Chondrocyte (in vitro differentiated cells): Measurements from ENCODE around the gene GPRC5C. TPM values are rescaled to one million over a fixed set of nuclear protein-coding genes. Genes with fewer than 3 reads are reported as not detected.

ENCODE experiments used
- DNase-seq: peaks from one replicate; pipeline ENCODE4 v3.0.0; 2021; ENCODE audit warnings: mixed read lengths, low spot score
- H3K27ac Mint-ChIP-seq: one replicate; pipeline ENCODE4 v1.8.0; 2021; ENCODE audit warnings: mild to moderate bottlenecking, moderate library complexity, mixed read lengths; ENCODE audit not compliant: unreplicated experiment
- H3K27me3 Mint-ChIP-seq: 2 replicates; pipeline ENCODE4 v1.8.0; 2021; ENCODE audit warnings: low read depth, mixed read lengths
- H3K36me3 Mint-ChIP-seq: 2 replicates; pipeline ENCODE4 v1.8.0; 2021; ENCODE audit warnings: low read depth, mixed read lengths
- H3K4me1 Mint-ChIP-seq: 2 replicates; pipeline ENCODE4 v1.8.0; 2021; ENCODE audit warnings: low read depth, mild to moderate bottlenecking, mixed read lengths
- H3K4me3 Mint-ChIP-seq: one replicate; pipeline ENCODE4 v1.8.0; 2021; ENCODE audit warnings: mild to moderate bottlenecking, moderate library complexity, mixed read lengths; ENCODE audit not compliant: unreplicated experiment
- H3K9me3 Mint-ChIP-seq: 2 replicates; pipeline ENCODE4 v1.8.0; 2021; ENCODE audit warnings: low read depth, mixed read lengths
- CTCF ChIP-seq: fragments of 200-600 bp; sonication (generic); IDR thresholded peaks from 2 replicates; pipeline ENCODE4 v1.5.0; 2021; ENCODE audit warnings: antibody characterized with exemption, mild to moderate bottlenecking, moderate library complexity
- total RNA-seq: library from RNA; stranded (reverse); gene quantifications from 3 replicates; pipeline ENCODE4 v1.2.1, GENCODE V29; 2021

Gene GPRC5C
- total RNA-seq, 1 donor from 2014 or later = 47.8 TPM

DNA sequence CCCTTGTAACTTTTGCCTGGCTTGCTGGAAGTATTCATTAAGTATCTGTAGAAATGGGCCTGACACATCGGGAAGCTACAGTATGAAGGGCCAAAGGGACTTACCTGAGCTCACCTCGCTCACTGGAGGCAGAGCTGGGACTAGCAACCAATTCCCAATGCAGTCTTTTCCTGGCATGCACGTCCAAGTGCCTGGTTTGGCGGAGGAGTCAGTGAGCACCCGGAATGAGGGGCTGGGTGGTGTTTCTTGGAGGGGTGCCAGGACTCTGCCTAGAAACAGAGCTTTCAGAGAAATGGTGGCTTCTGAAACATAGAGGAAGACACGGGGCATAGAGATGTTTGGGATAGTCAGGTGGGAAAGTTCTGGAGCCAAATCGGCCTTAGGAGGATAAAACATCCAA lies 18.4 kb upstream of the GPRC5C start:
- H3K9me3 Mint-ChIP-seq = peaks cover 5% of the 10 kb centered on the region
- no peak for DNase-seq
- H3K36me3 Mint-ChIP-seq = peaks cover 3% of the 10 kb centered on the region
- H3K27ac Mint-ChIP-seq = no peak overlapping the region
- no peaks in the 10 kb centered on the region for H3K27me3 Mint-ChIP-seq
- peaks cover 6% of the 10 kb centered on the region for H3K4me1 Mint-ChIP-seq
- TF ChIP-seq CTCF = no peak
- no peak overlapping the region for H3K4me3 Mint-ChIP-seq

DNA sequence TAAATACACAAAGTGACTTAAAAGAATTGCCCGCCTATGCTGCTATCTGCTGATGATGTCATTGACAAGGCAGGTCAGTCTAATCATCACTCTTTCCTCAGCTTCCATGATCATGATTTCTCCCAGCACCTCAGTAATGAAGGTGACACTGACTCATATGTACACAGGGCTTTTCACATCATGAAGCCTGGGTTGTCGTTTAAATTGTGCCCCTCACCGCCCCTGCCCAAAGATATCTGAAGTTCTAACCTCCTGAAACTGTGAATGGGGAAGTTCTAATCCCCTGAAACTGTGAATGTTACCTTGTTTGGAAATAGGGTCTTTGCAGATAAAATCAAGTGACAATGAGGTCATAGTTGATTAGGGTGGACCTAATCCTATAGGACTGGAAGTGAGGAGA lies 17.4 kb upstream of the GPRC5C start:
- Mint-ChIP-seq H3K27me3 (no peaks in the 10 kb centered on the region), H3K9me3 (peaks cover 5% of the 10 kb centered on the region), H3K36me3 (peaks cover 3% of the 10 kb centered on the region), H3K4me1 (peaks cover 6% of the 10 kb centered on the region), H3K4me3 (no peak overlapping the region), H3K27ac (no peak overlapping the region)
- no peak for DNase-seq
- TF ChIP-seq CTCF = no peak

DNA sequence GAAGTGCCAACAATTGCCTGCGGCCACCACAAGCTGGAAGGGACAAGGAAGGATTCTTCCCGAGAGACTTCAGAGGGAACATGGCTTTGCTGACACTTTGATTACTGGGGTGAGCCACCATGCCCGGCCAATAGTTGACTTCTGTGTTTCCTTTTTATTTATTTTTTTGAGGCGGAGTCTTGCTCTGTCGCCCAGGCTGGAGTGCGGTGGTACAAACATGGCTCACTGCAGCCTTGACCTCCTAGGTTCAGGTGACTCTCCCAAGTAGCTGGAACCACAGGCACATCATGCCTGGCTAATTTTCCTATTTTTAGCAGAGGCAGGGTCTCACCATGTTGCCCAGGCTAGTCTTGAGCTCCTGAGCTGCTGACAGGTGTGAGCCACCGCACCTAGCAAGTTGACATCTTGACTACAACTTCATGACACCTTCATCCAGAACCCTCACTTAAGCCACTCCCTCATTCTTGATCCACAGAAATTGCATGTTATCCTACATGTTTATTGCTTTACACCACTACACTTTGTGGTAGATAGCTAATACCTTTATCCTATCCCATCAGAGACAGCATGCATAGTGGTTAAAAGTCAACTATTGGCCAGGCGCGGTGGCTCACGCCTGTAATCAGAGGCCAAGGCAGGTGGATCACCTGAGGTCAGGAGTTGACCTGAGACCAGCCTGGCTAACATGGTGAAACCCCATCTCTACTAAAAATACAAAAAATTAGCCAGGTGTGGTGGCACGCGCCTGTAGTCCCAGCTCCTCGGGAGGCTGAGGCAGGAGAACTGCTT lies 16.1 kb upstream of the GPRC5C start:
- H3K4me3 Mint-ChIP-seq = no peak overlapping the region
- H3K36me3 Mint-ChIP-seq = peaks cover under 1% of the 10 kb centered on the region
- no peak overlapping the region for H3K27ac Mint-ChIP-seq
- peaks cover under 1% of the 10 kb centered on the region for H3K9me3 Mint-ChIP-seq
- peaks cover 10% of the 10 kb centered on the region for H3K4me1 Mint-ChIP-seq
- no peak for TF ChIP-seq CTCF
- no peaks in the 10 kb centered on the region for H3K27me3 Mint-ChIP-seq
- no peak for DNase-seq

- Mint-ChIP-seq H3K36me3 (no peaks in the 10 kb centered on the region), H3K27ac (peak overlapping the region; percentile 34), H3K4me1 (peaks cover 17% of the 10 kb centered on the region), H3K27me3 (no peaks in the 10 kb centered on the region), H3K9me3 (no peaks in the 10 kb centered on the region), H3K4me3 (no peak overlapping the region)
- DNase-seq = no peak
- no peak for TF ChIP-seq CTCF
Measured at GRCh38 chr17:74417178-74418045, 14.5 kb upstream of the GPRC5C start.

DNA sequence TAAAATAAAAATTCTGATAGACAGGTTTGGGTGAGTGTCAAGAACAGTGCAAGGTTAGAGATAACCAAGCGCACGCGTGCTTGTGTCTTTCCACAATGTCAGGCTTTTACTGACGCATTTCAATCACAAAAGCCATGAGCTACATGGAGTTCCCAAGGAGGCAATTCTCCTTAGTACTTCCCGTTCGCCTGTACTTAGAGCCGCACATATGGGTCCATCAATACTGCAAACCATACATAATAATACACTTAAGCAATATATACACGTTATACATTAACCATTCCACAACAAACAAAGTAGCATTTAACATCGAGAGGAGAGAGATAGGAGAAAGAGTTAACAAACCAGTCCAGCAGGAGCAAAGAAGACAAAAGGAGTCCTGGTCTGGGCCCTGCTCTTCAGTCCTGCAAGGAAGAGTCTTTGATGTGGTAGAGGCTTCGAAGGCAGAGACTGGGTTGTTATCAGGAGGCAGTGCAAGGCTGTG lies 11.9 kb upstream of the GPRC5C start:
- no peak overlapping the region for H3K27ac Mint-ChIP-seq

More for the DNA sequence above, 11.9 kb upstream of the GPRC5C start:
- no peak overlapping the region for H3K4me3 Mint-ChIP-seq
- H3K4me1 Mint-ChIP-seq = peaks cover 21% of the 10 kb centered on the region
- no peaks in the 10 kb centered on the region for H3K36me3 Mint-ChIP-seq
- peaks cover 3% of the 10 kb centered on the region for H3K27me3 Mint-ChIP-seq
- H3K9me3 Mint-ChIP-seq = peaks cover 2% of the 10 kb centered on the region
- DNase-seq = no peak
- TF ChIP-seq CTCF = no peak
